A549 (cell line): ENCODE measurements around the gene TET2.

Experiments
- CEBPB ChIP-seq, 2 experiments: fragments of >200 bp in 1 of 2; sonication (Bioruptor Twin) in 1 of 2; formaldehyde crosslinking in 1 of 2; IDR thresholded peaks; 2 replicates each; pipeline ENCODE4 v1.6.1; 2012 to 2016
- CHD2 ChIP-seq: fragments of 150-350 bp; IDR thresholded peaks from 2 replicates; pipeline ENCODE4 v1.6.1; 2014; ENCODE audit warnings: low read length; ENCODE audit not compliant: partially characterized antibody
- EHMT2 ChIP-seq: fragments of 200-600 bp; sonication (generic); IDR thresholded peaks from 2 replicates; pipeline ENCODE4 v1.6.1; 2016; ENCODE audit warnings: antibody characterized with exemption, low read depth, mild to moderate bottlenecking, moderate library complexity
- EP300 ChIP-seq, 2 experiments: fragments of >200 bp; sonication (Bioruptor Twin); formaldehyde crosslinking; IDR thresholded peaks; 2 replicates in 1 of 2; 3 replicates in 1 of 2; pipeline ENCODE4 v1.6.1; 2016 to 2017
- ESRRA ChIP-seq: fragments of 150-350 bp; IDR thresholded peaks from 2 replicates; pipeline ENCODE4 v1.6.1; 2014; ENCODE audit warnings: mild to moderate bottlenecking, low read length, borderline replicate concordance
- KDM5A ChIP-seq: fragments of 200-600 bp; sonication (generic); IDR thresholded peaks from 2 replicates; pipeline ENCODE4 v1.6.1; 2016; ENCODE audit warnings: antibody characterized with exemption, mild to moderate bottlenecking
- MAZ ChIP-seq: fragments of 150-350 bp; IDR thresholded peaks from 2 replicates; pipeline ENCODE4 v1.6.1; 2014; ENCODE audit warnings: antibody characterized with exemption, low read depth, low read length, borderline replicate concordance
- PHF8 ChIP-seq: fragments of 200-600 bp; sonication (generic); IDR thresholded peaks from 2 replicates; pipeline ENCODE4 v1.6.1; 2016; ENCODE audit warnings: low read depth, mild to moderate bottlenecking, antibody characterized with exemption, moderate library complexity, borderline replicate concordance
- POLR2A ChIP-seq: IDR thresholded peaks from 2 replicates; pipeline ENCODE4 v1.6.1; 2012; ENCODE audit warnings: mild to moderate bottlenecking, low read length
- POLR2AphosphoS2 ChIP-seq: conservative IDR thresholded peaks from 2 replicates; pipeline ENCODE4 v1.6.1; 2012; ENCODE audit warnings: low read length, improper control_type of control experiment, inconsistent platforms
- RFX5 ChIP-seq: fragments of 450-650 bp; IDR thresholded peaks from 2 replicates; pipeline ENCODE4 v1.7.1; 2014; ENCODE audit warnings: antibody characterized with exemption, mild to moderate bottlenecking, moderate library complexity
- TF ChIP-seq, protein P1 (sequence below): fragments of >200 bp; sonication (Bioruptor Twin); formaldehyde crosslinking; IDR thresholded peaks from 3 replicates; pipeline ENCODE4 v1.5.1; 2016
- TF ChIP-seq, protein P2 (sequence below): IDR thresholded peaks from 2 replicates; pipeline ENCODE4 v1.6.1; 2012

DNA sequence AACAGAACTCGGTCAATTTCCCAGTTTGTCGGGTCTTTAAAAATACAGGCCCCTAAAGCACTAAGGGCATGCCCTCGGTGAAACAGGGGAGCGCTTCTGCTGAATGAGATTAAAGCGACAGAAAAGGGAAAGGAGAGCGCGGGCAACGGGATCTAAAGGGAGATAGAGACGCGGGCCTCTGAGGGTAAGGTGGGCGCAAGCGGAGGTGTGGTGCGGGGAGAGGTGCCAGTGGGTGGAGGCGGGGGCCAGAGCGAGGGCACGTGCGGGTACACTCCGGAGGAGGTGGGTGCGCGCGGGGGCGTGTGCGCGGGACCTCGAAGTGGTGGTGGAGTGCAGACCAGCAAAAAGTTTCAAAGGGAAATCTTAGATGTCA is 787 bp upstream of the TET2 start:
- TF ChIP-seq POLR2A (no peak), CEBPB (IDR thresholded peaks at IDR 0.05) (no peak), RFX5 (no peak), EP300 (IDR thresholded peaks at IDR 0.05) (no peak), EHMT2 (no peak), CHD2 (no peak), PHF8 (no peak), MAZ (no peak), POLR2AphosphoS2 (no peak), KDM5A (no peak), ESRRA (no peak)
- TF ChIP-seq, protein P1, sequence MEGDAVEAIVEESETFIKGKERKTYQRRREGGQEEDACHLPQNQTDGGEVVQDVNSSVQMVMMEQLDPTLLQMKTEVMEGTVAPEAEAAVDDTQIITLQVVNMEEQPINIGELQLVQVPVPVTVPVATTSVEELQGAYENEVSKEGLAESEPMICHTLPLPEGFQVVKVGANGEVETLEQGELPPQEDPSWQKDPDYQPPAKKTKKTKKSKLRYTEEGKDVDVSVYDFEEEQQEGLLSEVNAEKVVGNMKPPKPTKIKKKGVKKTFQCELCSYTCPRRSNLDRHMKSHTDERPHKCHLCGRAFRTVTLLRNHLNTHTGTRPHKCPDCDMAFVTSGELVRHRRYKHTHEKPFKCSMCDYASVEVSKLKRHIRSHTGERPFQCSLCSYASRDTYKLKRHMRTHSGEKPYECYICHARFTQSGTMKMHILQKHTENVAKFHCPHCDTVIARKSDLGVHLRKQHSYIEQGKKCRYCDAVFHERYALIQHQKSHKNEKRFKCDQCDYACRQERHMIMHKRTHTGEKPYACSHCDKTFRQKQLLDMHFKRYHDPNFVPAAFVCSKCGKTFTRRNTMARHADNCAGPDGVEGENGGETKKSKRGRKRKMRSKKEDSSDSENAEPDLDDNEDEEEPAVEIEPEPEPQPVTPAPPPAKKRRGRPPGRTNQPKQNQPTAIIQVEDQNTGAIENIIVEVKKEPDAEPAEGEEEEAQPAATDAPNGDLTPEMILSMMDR: no peak
- TF ChIP-seq, protein P2, sequence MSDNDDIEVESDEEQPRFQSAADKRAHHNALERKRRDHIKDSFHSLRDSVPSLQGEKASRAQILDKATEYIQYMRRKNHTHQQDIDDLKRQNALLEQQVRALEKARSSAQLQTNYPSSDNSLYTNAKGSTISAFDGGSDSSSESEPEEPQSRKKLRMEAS: no peak; the same call in 1 of the 2 replicates
